GM23338 (cell line): Measurements from ENCODE around the gene PRG2. TPM values are rescaled to one million over a fixed set of nuclear protein-coding genes. Genes with fewer than 3 reads are reported as not detected.

Experiments used
- ATAC-seq: fragments of 200-7000 bp; cut with Tn5 transposase; 3 replicates; pipeline ENCODE4 v1.9.1; 2020
- DNase-seq: peaks from one replicate; pipeline ENCODE4 v3.0.0-alpha.2; 2015; ENCODE audit warnings: low spot score
- H2AFZ ChIP-seq: fragments of 200-600 bp; sonication (generic); 2 replicates; pipeline ENCODE4 v1.8.0; 2016; ENCODE audit warnings: antibody characterized with exemption, mild to moderate bottlenecking, moderate library complexity
- H3F3A ChIP-seq: fragments of 200-600 bp; sonication (generic); replicated peaks from 2 replicates; pipeline ENCODE4 v1.8.0; 2017; ENCODE audit warnings: antibody characterized with exemption, mixed run types, low read depth
- H3K27ac ChIP-seq: fragments of 200-600 bp; sonication (generic); 2 replicates; pipeline ENCODE4 v1.6.1; 2016; ENCODE audit warnings: low read depth
- H3K27me3 ChIP-seq: fragments of 200-600 bp; sonication (generic); 2 replicates; pipeline ENCODE4 v1.8.0; 2016; ENCODE audit warnings: mild to moderate bottlenecking, mixed run types, moderate library complexity; ENCODE audit not compliant: insufficient read depth
- H3K36me3 ChIP-seq: fragments of 200-600 bp; sonication (generic); 2 replicates; pipeline ENCODE4 v1.8.0; 2016; ENCODE audit warnings: mild to moderate bottlenecking; ENCODE audit not compliant: insufficient read depth
- H3K4me1 ChIP-seq: fragments of 200-600 bp; sonication (generic); 2 replicates; pipeline ENCODE4 v1.8.0; 2016; ENCODE audit warnings: mild to moderate bottlenecking, moderate library complexity; ENCODE audit not compliant: insufficient read depth
- H3K4me2 ChIP-seq: fragments of 200-600 bp; sonication (generic); 2 replicates; pipeline ENCODE4 v1.7.1; 2017; ENCODE audit warnings: mixed run types
- H3K4me3 ChIP-seq: fragments of 200-600 bp; sonication (generic); 2 replicates; pipeline ENCODE4 v1.6.1; 2016; ENCODE audit warnings: mixed run types
- H3K79me2 ChIP-seq: fragments of 200-600 bp; sonication (generic); replicated peaks from 2 replicates; pipeline ENCODE4 v1.8.0; 2017; ENCODE audit warnings: mild to moderate bottlenecking; ENCODE audit not compliant: insufficient read depth
- H3K9me2 ChIP-seq: fragments of 200-600 bp; sonication (generic); 2 replicates; pipeline ENCODE4 v1.8.0; 2017; ENCODE audit not compliant: insufficient read depth
- H4K20me1 ChIP-seq: fragments of 200-600 bp; sonication (generic); replicated peaks from 2 replicates; pipeline ENCODE4 v1.8.0; 2017; ENCODE audit warnings: mild to moderate bottlenecking; ENCODE audit not compliant: insufficient read depth
- H3K27ac Mint-ChIP-seq: 2 replicates; pipeline ENCODE4 v1.8.0; 2020; ENCODE audit warnings: inconsistent platforms, mild to moderate bottlenecking, moderate library complexity, mixed read lengths
- H3K27me3 Mint-ChIP-seq: 3 replicates; pipeline ENCODE4 v1.8.0; 2022; ENCODE audit warnings: low read depth, mild to moderate bottlenecking, moderate library complexity, mixed read lengths, inconsistent platforms; ENCODE audit not compliant: insufficient read depth, poor library complexity
- H3K36me3 Mint-ChIP-seq: 3 replicates; pipeline ENCODE4 v1.8.0; 2021; ENCODE audit warnings: low read depth, mild to moderate bottlenecking, inconsistent platforms, moderate library complexity, mixed read lengths
- H3K4me1 Mint-ChIP-seq: 3 replicates; pipeline ENCODE4 v1.8.0; 2020; ENCODE audit warnings: mild to moderate bottlenecking, inconsistent platforms, mixed read lengths
- H3K4me3 Mint-ChIP-seq: 3 replicates; pipeline ENCODE4 v1.8.0; 2021; ENCODE audit warnings: moderate library complexity, mild to moderate bottlenecking, inconsistent platforms, mixed read lengths
- H3K9me3 Mint-ChIP-seq: 3 replicates; pipeline ENCODE4 v1.8.0; 2020; ENCODE audit warnings: moderate library complexity, mild to moderate bottlenecking, inconsistent platforms, mixed read lengths
- CREB1 ChIP-seq: fragments of 250-450 bp; sonication (Bioruptor Pico); IDR thresholded peaks from 2 replicates; pipeline ENCODE4 v1.5.0; 2020; ENCODE audit warnings: low read depth, mild to moderate bottlenecking, moderate library complexity
- EZH2 ChIP-seq: fragments of 200-600 bp; sonication (generic); IDR thresholded peaks from one replicate; pipeline ENCODE4 v1.8.0; 2017; ENCODE audit warnings: antibody characterized with exemption, mild to moderate bottlenecking, low read depth; ENCODE audit not compliant: unreplicated experiment
- EZH2phosphoT487 ChIP-seq: fragments of 200-600 bp; sonication (generic); IDR thresholded peaks from one replicate; pipeline ENCODE4 v1.8.1; 2018; ENCODE audit warnings: antibody characterized with exemption; ENCODE audit not compliant: unreplicated experiment
- JUNB ChIP-seq: IDR thresholded peaks from one replicate; pipeline ENCODE4 v1.6.1; 2016; ENCODE audit warnings: antibody characterized with exemption; ENCODE audit not compliant: unreplicated experiment
- NANOG ChIP-seq: IDR thresholded peaks from 2 replicates; pipeline ENCODE4 v1.6.1; 2016; ENCODE audit warnings: antibody characterized with exemption, borderline replicate concordance
- POLR2AphosphoS5 ChIP-seq: IDR thresholded peaks from 2 replicates; pipeline ENCODE4 v1.6.1; 2016; ENCODE audit warnings: antibody characterized with exemption, low read depth
- STAT1 ChIP-seq: IDR thresholded peaks from one replicate; pipeline ENCODE4 v1.6.1; 2016; ENCODE audit warnings: antibody characterized with exemption; ENCODE audit not compliant: unreplicated experiment
- ZNF114 ChIP-seq: fragments of 250-450 bp; sonication (Bioruptor Pico); IDR thresholded peaks from 2 replicates; pipeline ENCODE4 v1.5.0; 2020; ENCODE audit warnings: mild to moderate bottlenecking, moderate library complexity
- ZNF331 ChIP-seq: fragments of 250-450 bp; sonication (Bioruptor Pico); IDR thresholded peaks from 2 replicates; pipeline ENCODE4 v1.5.0; 2020; ENCODE audit warnings: low read depth, mild to moderate bottlenecking, moderate library complexity
- polyA plus RNA-seq: library from polyadenylated mRNA; unstranded; fragments of >200 nt; fragmentation: Nextera tagmentation; extraction: Ambion mirVana; gene quantifications from 2 replicates; pipeline ENCODE4 v1.2.1, GENCODE V29; 2016
- total RNA-seq: library from RNA; depleted of rRNA; stranded (reverse); fragments of >200 nt; shearing (Covaris generic); gene quantifications from 2 replicates; pipeline ENCODE4 v1.2.3, GENCODE V29; 2014
- TF ChIP-seq, protein P1 (sequence below), 2 experiments: fragments of 200-600 bp in 1 of 2; sonication (generic) in 1 of 2; conservative IDR thresholded peaks; 2 replicates each; pipeline versions ENCODE4 v1.5.1 to v1.6.1; 2016 to 2017; ENCODE audit warnings: antibody characterized with exemption in 2 of 2, low read depth in 2 of 2, mild to moderate bottlenecking in 2 of 2, moderate library complexity in 1 of 2
- TF ChIP-seq, protein P2 (sequence below): fragments of 250-450 bp; sonication (Bioruptor Pico); IDR thresholded peaks from 2 replicates; pipeline ENCODE4 v1.5.0; 2020; ENCODE audit warnings: mild to moderate bottlenecking, moderate library complexity
- TF ChIP-seq, protein P3 (sequence below): IDR thresholded peaks from one replicate; pipeline ENCODE4 v1.6.1; 2018; ENCODE audit warnings: antibody characterized with exemption; ENCODE audit not compliant: unreplicated experiment
- TF ChIP-seq, protein P4 (sequence below): IDR thresholded peaks from 2 replicates; pipeline ENCODE4 v1.6.1; 2016; ENCODE audit warnings: antibody characterized with exemption

Gene PRG2
- total and polyA plus RNA-seq, 2 experiments from 2014 or later: not detected

DNA sequence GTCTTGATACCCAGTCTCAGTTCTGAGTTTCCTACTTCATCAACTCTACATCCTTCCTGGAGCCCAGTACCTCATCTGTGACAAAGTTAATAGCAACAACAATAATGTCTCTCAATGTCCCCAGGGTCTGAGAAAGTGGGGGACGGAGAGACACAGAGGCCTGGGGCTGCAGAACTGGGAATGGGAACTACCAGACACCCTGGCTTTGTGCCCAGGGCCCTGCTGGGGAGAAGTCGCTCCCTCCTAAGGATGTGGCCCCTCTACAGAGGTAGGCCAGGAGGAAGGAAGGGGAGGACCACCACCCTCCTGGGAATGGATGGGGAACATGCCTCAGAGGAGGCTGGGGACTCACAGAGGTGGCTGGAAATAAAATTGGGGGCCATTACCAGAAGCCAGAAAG, 15.0 kb downstream of the PRG2 start:
- no peak for ATAC-seq
- no peaks in the 10 kb centered on the region for H3K27me3 ChIP-seq
- H3K27me3 Mint-ChIP-seq: peaks cover 8% of the 10 kb centered on the region

More for the DNA sequence above, 15.0 kb downstream of the PRG2 start:
- no peak overlapping the region for H3K27ac Mint-ChIP-seq
- no peak for DNase-seq
- H3F3A ChIP-seq: no peaks in the 10 kb centered on the region
- H3K79me2 ChIP-seq: no peaks in the 10 kb centered on the region
- peaks cover 2% of the 10 kb centered on the region; the same call in 2 of the 3 replicates for H3K4me1 Mint-ChIP-seq
- no peak overlapping the region for H3K27ac ChIP-seq
- no peak overlapping the region for H3K4me3 Mint-ChIP-seq
- peaks cover 3% of the 10 kb centered on the region; the same call in 1 of the 3 replicates for H3K9me3 Mint-ChIP-seq
- no peaks in the 10 kb centered on the region for H4K20me1 ChIP-seq
- H3K36me3 Mint-ChIP-seq: no peaks in the 10 kb centered on the region
- no peaks in the 10 kb centered on the region for H3K36me3 ChIP-seq
- no peak overlapping the region for H2AFZ ChIP-seq
- TF ChIP-seq EZH2 (no peak), NANOG (no peak), ZNF114 (CRISPR knock-in tag) (no peak), EZH2phosphoT487 (no peak), ZNF331 (no peak), CREB1 (CRISPR knock-in tag) (no peak), STAT1 (no peak), POLR2AphosphoS5 (no peak), JUNB (no peak)
- TF ChIP-seq, protein P1, sequence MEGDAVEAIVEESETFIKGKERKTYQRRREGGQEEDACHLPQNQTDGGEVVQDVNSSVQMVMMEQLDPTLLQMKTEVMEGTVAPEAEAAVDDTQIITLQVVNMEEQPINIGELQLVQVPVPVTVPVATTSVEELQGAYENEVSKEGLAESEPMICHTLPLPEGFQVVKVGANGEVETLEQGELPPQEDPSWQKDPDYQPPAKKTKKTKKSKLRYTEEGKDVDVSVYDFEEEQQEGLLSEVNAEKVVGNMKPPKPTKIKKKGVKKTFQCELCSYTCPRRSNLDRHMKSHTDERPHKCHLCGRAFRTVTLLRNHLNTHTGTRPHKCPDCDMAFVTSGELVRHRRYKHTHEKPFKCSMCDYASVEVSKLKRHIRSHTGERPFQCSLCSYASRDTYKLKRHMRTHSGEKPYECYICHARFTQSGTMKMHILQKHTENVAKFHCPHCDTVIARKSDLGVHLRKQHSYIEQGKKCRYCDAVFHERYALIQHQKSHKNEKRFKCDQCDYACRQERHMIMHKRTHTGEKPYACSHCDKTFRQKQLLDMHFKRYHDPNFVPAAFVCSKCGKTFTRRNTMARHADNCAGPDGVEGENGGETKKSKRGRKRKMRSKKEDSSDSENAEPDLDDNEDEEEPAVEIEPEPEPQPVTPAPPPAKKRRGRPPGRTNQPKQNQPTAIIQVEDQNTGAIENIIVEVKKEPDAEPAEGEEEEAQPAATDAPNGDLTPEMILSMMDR (conservative IDR thresholded peaks at IDR 0.05; ENCODE audit: low read depth in 2 of 2): no peak
- TF ChIP-seq, protein P2, sequence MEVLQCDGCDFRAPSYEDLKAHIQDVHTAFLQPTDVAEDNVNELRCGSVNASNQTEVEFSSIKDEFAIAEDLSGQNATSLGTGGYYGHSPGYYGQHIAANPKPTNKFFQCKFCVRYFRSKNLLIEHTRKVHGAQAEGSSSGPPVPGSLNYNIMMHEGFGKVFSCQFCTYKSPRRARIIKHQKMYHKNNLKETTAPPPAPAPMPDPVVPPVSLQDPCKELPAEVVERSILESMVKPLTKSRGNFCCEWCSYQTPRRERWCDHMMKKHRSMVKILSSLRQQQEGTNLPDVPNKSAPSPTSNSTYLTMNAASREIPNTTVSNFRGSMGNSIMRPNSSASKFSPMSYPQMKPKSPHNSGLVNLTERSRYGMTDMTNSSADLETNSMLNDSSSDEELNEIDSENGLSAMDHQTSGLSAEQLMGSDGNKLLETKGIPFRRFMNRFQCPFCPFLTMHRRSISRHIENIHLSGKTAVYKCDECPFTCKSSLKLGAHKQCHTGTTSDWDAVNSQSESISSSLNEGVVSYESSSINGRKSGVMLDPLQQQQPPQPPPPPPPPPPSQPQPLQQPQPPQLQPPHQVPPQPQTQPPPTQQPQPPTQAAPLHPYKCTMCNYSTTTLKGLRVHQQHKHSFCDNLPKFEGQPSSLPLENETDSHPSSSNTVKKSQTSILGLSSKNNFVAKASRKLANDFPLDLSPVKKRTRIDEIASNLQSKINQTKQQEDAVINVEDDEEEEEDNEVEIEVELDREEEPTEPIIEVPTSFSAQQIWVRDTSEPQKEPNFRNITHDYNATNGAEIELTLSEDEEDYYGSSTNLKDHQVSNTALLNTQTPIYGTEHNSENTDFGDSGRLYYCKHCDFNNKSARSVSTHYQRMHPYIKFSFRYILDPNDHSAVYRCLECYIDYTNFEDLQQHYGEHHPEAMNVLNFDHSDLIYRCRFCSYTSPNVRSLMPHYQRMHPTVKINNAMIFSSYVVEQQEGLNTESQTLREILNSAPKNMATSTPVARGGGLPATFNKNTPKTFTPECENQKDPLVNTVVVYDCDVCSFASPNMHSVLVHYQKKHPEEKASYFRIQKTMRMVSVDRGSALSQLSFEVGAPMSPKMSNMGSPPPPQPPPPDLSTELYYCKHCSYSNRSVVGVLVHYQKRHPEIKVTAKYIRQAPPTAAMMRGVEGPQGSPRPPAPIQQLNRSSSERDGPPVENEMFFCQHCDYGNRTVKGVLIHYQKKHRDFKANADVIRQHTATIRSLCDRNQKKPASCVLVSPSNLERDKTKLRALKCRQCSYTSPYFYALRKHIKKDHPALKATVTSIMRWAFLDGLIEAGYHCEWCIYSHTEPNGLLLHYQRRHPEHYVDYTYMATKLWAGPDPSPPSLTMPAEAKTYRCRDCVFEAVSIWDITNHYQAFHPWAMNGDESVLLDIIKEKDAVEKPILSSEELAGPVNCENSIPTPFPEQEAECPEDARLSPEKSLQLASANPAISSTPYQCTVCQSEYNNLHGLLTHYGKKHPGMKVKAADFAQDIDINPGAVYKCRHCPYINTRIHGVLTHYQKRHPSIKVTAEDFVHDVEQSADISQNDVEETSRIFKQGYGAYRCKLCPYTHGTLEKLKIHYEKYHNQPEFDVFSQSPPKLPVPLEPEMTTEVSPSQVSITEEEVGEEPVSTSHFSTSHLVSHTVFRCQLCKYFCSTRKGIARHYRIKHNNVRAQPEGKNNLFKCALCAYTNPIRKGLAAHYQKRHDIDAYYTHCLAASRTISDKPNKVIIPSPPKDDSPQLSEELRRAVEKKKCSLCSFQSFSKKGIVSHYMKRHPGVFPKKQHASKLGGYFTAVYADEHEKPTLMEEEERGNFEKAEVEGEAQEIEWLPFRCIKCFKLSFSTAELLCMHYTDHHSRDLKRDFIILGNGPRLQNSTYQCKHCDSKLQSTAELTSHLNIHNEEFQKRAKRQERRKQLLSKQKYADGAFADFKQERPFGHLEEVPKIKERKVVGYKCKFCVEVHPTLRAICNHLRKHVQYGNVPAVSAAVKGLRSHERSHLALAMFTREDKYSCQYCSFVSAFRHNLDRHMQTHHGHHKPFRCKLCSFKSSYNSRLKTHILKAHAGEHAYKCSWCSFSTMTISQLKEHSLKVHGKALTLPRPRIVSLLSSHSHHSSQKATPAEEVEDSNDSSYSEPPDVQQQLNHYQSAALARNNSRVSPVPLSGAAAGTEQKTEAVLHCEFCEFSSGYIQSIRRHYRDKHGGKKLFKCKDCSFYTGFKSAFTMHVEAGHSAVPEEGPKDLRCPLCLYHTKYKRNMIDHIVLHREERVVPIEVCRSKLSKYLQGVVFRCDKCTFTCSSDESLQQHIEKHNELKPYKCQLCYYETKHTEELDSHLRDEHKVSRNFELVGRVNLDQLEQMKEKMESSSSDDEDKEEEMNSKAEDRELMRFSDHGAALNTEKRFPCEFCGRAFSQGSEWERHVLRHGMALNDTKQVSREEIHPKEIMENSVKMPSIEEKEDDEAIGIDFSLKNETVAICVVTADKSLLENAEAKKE: no peak
- TF ChIP-seq, protein P3, sequence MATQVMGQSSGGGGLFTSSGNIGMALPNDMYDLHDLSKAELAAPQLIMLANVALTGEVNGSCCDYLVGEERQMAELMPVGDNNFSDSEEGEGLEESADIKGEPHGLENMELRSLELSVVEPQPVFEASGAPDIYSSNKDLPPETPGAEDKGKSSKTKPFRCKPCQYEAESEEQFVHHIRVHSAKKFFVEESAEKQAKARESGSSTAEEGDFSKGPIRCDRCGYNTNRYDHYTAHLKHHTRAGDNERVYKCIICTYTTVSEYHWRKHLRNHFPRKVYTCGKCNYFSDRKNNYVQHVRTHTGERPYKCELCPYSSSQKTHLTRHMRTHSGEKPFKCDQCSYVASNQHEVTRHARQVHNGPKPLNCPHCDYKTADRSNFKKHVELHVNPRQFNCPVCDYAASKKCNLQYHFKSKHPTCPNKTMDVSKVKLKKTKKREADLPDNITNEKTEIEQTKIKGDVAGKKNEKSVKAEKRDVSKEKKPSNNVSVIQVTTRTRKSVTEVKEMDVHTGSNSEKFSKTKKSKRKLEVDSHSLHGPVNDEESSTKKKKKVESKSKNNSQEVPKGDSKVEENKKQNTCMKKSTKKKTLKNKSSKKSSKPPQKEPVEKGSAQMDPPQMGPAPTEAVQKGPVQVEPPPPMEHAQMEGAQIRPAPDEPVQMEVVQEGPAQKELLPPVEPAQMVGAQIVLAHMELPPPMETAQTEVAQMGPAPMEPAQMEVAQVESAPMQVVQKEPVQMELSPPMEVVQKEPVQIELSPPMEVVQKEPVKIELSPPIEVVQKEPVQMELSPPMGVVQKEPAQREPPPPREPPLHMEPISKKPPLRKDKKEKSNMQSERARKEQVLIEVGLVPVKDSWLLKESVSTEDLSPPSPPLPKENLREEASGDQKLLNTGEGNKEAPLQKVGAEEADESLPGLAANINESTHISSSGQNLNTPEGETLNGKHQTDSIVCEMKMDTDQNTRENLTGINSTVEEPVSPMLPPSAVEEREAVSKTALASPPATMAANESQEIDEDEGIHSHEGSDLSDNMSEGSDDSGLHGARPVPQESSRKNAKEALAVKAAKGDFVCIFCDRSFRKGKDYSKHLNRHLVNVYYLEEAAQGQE: no peak
- TF ChIP-seq, protein P4, sequence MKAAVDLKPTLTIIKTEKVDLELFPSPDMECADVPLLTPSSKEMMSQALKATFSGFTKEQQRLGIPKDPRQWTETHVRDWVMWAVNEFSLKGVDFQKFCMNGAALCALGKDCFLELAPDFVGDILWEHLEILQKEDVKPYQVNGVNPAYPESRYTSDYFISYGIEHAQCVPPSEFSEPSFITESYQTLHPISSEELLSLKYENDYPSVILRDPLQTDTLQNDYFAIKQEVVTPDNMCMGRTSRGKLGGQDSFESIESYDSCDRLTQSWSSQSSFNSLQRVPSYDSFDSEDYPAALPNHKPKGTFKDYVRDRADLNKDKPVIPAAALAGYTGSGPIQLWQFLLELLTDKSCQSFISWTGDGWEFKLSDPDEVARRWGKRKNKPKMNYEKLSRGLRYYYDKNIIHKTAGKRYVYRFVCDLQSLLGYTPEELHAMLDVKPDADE: no peak
- no peaks in the 10 kb centered on the region for H3K9me2 ChIP-seq
- H3K4me3 ChIP-seq: no peak overlapping the region
- no peaks in the 10 kb centered on the region for H3K4me1 ChIP-seq
- no peak overlapping the region for H3K4me2 ChIP-seq
